Activated CD8-positive, alpha-beta memory T cell treated with anti-CD3 and anti-CD28 coated beads, Interleukin-2, amount 10 ng/mL, durations not matched to agents 7 days and 5 days (primary cell): Measurements from ENCODE around the gene GRID1. TPM values are rescaled to one million over a fixed set of nuclear protein-coding genes. Genes with fewer than 3 reads are reported as not detected.
A peak's percentile ranks its signal among the peaks of the same experiment; 100 is the strongest.

Source experiments
- ATAC-seq: fragments of 150-1000 bp; cut with Tn5 transposase; one replicate; pipeline ENCODE4 v1.10.0; 2021; ENCODE audit warnings: moderate library complexity
- CTCF ChIA-PET: fragments of 350-600 bp; sonication (Branson Sonifier 250); formaldehyde crosslinking; loops from one replicate; lab custom pipeline; 2021; ENCODE audit warnings: antibody characterized with exemption; lab: Charles Lee
- DNase-seq: peaks from one replicate; pipeline ENCODE4 v3.0.0-alpha.2; 2020
- H3K27ac Mint-ChIP-seq: one replicate; pipeline ENCODE4 v1.8.0; 2021; ENCODE audit warnings: mild to moderate bottlenecking, mixed read lengths
- H3K27me3 Mint-ChIP-seq: one replicate; pipeline ENCODE4 v1.8.0; 2021; ENCODE audit warnings: mixed read lengths
- H3K36me3 Mint-ChIP-seq: one replicate; pipeline ENCODE4 v1.8.0; 2021; ENCODE audit warnings: mild to moderate bottlenecking, mixed read lengths
- H3K4me1 Mint-ChIP-seq: one replicate; pipeline ENCODE4 v1.8.0; 2021; ENCODE audit warnings: mixed read lengths
- H3K4me3 Mint-ChIP-seq: one replicate; pipeline ENCODE4 v1.8.0; 2021; ENCODE audit warnings: mild to moderate bottlenecking, moderate library complexity, mixed read lengths
- H3K9me3 Mint-ChIP-seq: one replicate; pipeline ENCODE4 v1.8.0; 2022; ENCODE audit warnings: low read depth, mixed read lengths
- total RNA-seq, 2 experiments: library from RNA; stranded (reverse); gene quantifications; one replicate each; pipeline ENCODE4 v1.2.3, GENCODE V29; 2021

Gene GRID1
- total RNA-seq, 2 experiments from 2014 or later: not detected

DNA sequence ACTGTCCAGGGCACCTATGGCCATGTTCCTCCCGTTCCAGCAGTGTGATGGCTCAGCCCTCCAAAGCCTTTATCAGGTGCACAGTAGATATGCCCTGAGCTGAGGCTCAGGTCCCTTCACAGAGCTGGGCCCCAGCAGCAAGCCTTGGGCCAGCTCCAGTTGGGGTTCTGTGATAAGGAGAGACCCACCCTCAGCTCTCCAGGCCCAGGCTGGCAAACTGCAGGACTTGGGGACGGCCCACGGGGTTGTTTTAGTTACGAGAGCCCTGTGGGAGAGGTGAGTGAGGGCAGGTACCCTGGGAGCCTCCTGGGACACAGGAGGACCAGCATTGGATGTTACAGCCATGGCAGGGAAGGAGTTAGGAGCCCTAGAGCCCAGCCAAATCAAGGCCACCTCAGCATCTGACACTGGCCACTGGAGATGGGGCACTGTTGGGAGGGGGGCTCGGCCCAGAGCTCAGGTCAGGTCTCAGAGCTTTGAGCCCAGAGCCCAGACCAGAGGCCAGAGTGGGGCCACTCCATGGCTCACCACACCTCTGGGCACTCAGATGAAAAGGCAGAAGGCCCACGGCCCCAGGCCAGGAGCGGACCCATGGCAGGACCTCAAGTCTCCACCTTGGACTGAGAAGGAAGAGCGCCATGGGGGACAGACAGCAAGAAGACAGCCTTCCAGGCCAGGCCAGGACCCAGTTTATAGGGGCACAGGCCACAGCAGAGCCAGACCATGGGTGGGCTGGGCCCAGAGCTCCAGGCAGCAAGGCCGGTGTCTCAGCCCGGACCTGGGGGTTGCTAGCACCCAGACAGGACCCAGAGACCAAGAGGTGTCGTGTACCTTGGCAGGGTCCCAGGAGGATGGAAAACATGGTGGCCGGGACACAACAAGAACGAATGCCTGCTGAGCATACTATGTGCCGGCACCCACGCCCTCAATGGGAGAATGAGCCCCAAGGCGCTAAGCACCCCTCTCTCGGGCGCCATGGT, 12.8 kb downstream of the GRID1 start:
- Mint-ChIP-seq H3K9me3 (no peaks in the 10 kb centered on the region), H3K27ac (no peak overlapping the region), H3K36me3 (no peaks in the 10 kb centered on the region), H3K4me3 (no peak overlapping the region), H3K4me1 (no peaks in the 10 kb centered on the region), H3K27me3 (peaks cover 9% of the 10 kb centered on the region)
- CTCF ChIA-PET: no interaction called here
- ATAC-seq (no peak), DNase-seq (no peak)

DNA sequence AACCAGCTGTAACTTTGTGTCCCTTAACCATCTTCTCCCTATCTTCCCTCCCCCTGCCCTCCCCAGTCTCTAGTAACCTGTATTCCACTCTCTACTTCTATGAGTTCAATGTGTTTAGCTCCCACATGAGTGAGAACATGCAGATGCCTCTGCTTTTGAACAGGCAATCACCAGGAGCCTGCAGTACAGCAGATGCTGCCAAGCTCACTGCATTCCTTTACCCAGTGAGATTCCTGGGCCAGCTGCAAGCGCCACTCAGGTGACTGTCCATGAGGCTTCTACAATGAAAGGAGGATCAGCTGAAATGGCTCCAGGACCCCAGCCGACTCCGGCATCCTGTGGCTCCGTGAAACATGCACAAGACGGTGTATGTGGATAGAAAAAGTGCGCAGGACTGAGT, 15.7 kb downstream of the GRID1 start:
- CTCF ChIA-PET: no interaction called here
- no peak overlapping the region for H3K4me3 Mint-ChIP-seq
- H3K36me3 Mint-ChIP-seq: no peaks in the 10 kb centered on the region
- H3K27me3 Mint-ChIP-seq: peaks cover 7% of the 10 kb centered on the region
- H3K27ac Mint-ChIP-seq: no peak overlapping the region
- no peak for ATAC-seq
- DNase-seq: no peak
- H3K4me1 Mint-ChIP-seq: no peaks in the 10 kb centered on the region
- H3K9me3 Mint-ChIP-seq: no peaks in the 10 kb centered on the region

DNA sequence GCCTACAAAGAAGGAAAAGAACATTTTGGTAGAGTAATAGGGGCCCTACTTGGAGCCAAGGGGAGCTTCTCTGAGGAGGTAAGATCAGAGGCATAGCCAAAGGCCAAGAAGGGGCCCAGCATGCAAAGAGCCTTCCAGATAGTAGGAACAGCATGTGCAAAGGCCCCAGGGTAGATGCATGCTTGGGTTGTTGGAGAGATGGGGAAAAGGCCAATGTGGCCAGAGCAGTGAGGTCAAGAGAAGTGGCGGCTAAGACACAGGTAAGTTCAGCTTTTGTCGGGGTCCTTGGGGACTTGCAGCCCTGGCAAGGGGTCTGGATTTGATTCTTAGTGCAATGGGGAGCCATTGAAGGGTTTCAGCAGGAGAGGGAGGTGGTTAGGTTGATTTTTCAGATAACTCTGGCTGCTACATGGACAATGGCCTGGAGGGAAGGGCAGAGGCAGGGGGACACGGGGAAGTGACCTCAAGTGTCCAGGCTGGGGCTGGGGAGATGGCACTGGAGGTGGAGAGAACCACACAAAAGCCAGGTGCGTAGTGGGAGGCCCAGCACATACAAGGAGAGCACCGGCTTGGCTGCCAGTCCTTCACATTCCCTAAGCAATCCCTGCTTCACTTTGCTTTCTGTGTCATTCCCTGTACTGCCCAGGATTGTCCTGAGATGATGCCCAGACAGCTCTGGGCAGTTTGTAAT, 16.5 kb downstream of the GRID1 start:
- DNase-seq: no peak
- H3K4me3 Mint-ChIP-seq: no peak overlapping the region
- no peak overlapping the region for H3K27ac Mint-ChIP-seq
- H3K27me3 Mint-ChIP-seq: peaks cover 7% of the 10 kb centered on the region
- H3K9me3 Mint-ChIP-seq: no peaks in the 10 kb centered on the region
- peaks cover under 1% of the 10 kb centered on the region for H3K4me1 Mint-ChIP-seq
- no peak for ATAC-seq
- H3K36me3 Mint-ChIP-seq: no peaks in the 10 kb centered on the region
- CTCF ChIA-PET: no interaction called here

DNA sequence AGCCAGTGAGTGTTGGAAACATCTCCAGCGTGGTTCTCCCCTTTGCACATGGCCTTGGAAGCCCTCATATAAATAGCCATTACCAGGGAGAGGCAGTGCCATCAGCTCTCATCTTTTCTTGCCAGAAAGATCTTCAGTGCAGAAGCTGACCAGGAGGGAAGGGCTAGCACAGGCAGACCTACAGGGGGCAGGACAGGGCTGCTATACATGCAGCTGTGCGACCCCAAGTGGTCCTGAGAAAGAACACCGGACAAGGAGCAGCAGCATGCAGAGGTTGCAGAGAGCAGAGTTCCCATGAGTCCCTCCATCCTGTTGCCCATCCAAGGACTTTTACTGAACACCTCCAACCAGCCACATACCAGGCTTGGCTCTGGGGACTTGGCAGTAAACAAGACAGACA, 17.1 kb downstream of the GRID1 start:
- H3K4me3 Mint-ChIP-seq: no peak overlapping the region
- ATAC-seq: no peak
- peaks cover 4% of the 10 kb centered on the region for H3K4me1 Mint-ChIP-seq
- H3K36me3 Mint-ChIP-seq: no peaks in the 10 kb centered on the region
- CTCF ChIA-PET: no interaction called here
- H3K9me3 Mint-ChIP-seq: no peaks in the 10 kb centered on the region
- DNase-seq: no peak
- H3K27ac Mint-ChIP-seq: no peak overlapping the region
- peaks cover 7% of the 10 kb centered on the region for H3K27me3 Mint-ChIP-seq

DNA sequence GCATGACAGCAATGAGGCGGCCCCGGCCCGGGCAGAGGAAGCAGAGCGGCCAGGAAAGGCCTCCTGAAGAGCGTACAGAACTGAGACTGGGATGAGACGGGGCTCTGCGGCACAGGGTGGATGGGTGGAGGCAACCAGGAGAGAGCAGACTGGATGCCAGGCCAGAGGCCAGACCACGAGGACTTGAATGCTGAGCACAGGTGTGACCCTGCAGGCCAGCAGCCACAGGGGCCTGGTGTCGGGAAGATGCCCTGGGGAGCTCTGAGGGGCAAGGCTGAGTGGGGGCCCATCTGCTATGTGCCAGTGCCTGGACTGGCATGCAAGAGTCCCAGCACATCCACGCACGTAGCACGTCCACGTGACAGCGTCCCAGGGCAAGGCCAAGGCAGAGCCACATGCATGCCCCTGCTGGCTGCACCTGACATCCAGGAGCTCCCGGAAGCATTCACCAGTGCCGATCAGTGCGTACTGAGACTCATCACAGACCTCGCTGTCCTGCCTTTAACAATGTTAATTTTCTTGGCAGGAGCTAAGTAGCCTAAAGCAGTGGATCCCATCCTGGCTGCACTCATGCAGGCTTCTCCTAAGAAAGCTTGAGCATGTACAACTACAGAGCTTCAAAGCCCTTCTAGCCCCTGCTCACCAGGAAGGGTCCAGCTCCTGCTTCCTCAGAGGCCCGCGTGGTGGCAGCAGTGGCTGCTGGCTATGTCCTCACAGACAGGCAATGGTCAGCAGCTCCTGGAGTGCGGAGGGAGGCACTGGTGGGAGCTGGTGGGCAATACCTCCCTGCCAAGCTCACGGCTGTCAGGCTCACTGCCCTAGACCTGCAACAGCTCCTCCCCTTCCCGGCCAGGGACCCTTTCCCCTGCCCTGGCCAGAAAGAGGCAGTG, 18.0 kb downstream of the GRID1 start:
- H3K27me3 Mint-ChIP-seq: peaks cover 7% of the 10 kb centered on the region
- DNase-seq (no peak), ATAC-seq (no peak)
- no peaks in the 10 kb centered on the region for H3K9me3 Mint-ChIP-seq
- no peaks in the 10 kb centered on the region for H3K36me3 Mint-ChIP-seq
- H3K27ac Mint-ChIP-seq: no peak overlapping the region
- peaks cover 9% of the 10 kb centered on the region for H3K4me1 Mint-ChIP-seq
- no peak overlapping the region for H3K4me3 Mint-ChIP-seq
- CTCF ChIA-PET: no interaction called here

DNA sequence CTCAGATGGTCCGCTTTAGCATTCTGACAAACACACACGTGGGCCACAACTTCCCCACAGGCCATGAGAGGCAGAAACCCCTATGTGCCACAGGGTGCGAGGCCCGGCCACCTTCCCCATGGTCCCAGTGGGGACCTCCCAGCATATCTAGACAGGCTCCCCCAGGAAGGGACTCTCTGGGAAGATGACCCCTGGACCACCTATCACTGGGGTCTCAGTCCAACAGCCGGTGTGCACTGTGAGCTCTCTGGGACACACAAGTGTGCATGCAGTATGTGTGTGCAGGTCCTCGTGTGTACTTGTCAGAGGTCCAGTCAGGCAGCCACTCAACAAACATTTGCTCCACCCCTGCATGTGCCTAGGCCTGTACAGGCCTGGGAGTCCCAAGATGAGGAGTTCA, 18.7 kb downstream of the GRID1 start:
- Mint-ChIP-seq H3K4me3 (no peak overlapping the region), H3K4me1 (peaks cover 9% of the 10 kb centered on the region), H3K27ac (no peak overlapping the region), H3K27me3 (peaks cover 7% of the 10 kb centered on the region), H3K36me3 (no peaks in the 10 kb centered on the region), H3K9me3 (no peaks in the 10 kb centered on the region)
- DNase-seq: no peak
- ATAC-seq: no peak
- CTCF ChIA-PET: no interaction called here

DNA sequence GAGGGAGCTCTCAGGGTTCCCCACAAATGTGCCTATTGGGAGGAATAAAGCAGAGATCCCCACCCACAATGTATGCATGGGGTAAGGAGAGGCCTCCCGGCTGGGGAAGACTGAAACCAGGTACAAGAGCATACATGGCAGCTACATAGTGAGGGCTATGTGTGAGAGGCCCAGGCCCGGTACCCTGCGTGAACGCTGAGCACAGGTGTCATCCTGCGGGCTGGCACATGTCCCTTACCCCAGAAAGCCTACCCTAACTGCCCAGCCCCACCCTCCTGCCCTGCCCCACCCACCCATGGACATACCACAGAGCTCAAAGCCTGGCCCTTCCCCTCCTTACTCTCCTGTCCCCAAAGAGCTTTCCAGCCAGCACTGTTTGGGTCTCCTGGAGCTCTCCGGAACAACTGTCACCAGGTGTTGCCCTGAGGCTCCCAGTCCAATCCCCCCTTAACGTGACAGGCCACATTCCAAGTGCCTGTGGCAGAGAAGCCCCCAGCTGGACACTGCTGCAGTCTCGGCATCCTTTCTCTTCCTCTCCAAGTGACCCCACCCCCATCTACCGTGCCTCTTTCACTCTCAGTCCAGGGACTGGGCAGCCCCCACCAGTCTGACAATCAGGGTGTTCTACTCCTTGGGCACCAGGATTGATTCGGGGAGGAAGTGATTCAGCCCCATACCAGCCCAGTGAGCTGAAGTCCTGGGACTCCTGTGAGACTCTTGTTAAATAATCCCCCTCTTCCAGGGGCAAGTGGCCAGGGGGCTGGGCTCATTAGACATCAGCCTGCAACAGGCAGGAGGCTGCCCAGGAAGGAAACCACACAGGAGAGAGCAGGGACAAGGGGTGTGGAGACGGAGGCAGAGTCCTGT, 19.6 kb downstream of the GRID1 start:
- no peaks in the 10 kb centered on the region for H3K9me3 Mint-ChIP-seq
- ATAC-seq: no peak
- no peak for DNase-seq
- H3K36me3 Mint-ChIP-seq: no peaks in the 10 kb centered on the region
- no peak overlapping the region for H3K27ac Mint-ChIP-seq
- H3K27me3 Mint-ChIP-seq: peaks cover 7% of the 10 kb centered on the region
- H3K4me1 Mint-ChIP-seq: peaks cover 9% of the 10 kb centered on the region
- no peak overlapping the region for H3K4me3 Mint-ChIP-seq
- CTCF ChIA-PET: no interaction called here

DNA sequence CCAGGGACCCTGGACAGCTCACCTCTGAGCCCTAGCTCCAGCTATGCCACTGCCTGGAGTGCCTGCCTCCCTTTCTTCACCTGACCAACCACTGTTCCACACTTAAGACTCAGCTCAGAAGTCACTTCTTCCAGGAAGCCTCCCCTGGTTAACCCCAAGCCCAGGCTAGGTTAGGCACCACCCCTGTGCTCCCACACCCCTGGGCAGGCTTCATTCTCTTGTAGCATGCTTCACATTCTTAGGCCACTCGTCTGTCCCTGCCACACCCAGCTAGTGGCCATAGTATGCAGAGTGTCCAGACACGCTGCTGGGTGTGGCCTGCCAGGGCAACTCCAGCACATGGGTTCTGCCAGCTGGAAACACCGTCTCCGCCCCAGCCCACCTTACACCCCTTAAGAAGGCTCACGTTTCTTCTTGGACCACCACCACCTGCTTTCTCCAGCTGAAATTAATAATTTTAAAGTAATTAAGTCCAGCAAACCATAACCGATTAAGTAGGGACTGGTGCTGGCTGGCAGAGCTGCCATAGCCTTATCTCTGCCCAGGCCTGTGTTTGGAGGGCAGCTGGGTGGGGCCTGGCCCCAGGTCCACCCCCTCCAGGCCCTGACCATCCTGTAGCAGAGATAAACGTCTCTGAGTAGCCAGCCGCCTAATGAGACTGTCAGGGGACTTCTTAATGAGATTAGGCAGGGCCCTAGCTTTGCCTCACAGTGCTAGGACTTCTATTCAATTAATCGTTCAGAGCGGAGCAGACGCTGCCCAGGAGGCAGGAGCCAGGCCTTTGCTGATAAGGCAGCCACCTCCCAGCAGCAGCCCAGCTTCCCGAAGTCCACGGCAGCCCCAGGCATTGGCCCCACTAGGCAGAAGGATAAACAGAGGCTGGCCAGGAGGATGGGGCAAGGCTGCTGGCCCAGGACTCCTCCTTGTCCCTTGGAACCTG, 20.5 kb downstream of the GRID1 start:
- no peak overlapping the region for H3K4me3 Mint-ChIP-seq
- CTCF ChIA-PET: no interaction called here
- H3K4me1 Mint-ChIP-seq: peaks cover 9% of the 10 kb centered on the region
- H3K9me3 Mint-ChIP-seq: no peaks in the 10 kb centered on the region
- DNase-seq (no peak), ATAC-seq (peak; percentile 12)
- no peak overlapping the region for H3K27ac Mint-ChIP-seq
- H3K36me3 Mint-ChIP-seq: no peaks in the 10 kb centered on the region
- peaks cover 7% of the 10 kb centered on the region for H3K27me3 Mint-ChIP-seq

DNA sequence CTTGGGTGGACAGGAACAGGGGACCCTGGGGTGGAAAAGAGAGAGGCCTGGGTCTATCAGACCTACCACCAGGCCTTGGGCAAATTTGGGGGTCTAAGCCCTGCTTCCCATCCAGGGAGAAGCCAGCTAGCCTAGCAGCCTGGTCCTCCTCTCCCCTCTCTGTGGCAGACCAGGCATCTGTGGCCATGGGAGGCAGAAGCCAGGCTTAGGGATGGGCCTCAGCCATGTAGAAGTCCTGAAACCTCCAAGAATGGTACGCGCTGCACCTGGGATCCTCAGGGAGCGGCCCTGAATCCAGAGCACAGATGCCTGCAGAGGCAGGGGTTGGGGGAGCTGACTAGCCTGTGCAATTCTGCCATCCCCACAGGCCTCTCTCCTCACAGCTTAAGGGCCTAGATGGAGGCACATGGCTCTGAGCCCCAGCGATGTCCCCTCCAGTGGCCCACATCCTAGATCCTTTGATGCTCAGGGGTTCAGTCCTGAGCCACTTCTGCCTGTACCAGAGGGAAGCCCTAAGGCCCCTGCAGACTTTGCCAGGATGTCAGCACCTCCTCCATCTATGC, 21.2 kb downstream of the GRID1 start:
- no peak for ATAC-seq

DNA sequence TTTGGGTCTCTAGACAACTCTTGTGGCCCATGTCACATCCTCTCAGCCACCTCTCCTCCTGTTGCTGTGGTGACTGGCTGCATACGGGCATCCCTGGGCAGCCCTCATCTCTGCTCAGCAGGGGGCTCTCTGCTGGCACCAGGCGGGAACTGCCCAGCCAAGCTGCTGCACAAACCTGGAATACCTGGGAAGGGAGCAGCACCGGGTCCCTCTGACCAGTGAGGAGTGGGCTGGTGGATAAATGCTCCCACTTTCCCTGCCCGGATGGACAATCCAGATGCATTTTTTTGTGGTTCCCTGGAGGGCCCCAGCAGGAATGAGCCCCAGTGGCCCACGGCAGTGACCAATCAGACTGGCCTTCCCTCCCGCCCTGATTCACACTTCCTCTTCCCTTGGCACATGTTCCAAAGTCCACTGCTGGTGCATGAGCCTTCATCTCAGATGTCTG, 21.9 kb downstream of the GRID1 start:
- no peaks in the 10 kb centered on the region for H3K36me3 Mint-ChIP-seq
- ATAC-seq: peak; percentile 52
- no peak overlapping the region for H3K4me3 Mint-ChIP-seq
- no peaks in the 10 kb centered on the region for H3K9me3 Mint-ChIP-seq
- H3K27ac Mint-ChIP-seq: no peak overlapping the region
- H3K4me1 Mint-ChIP-seq: peaks cover 9% of the 10 kb centered on the region
- no peak for DNase-seq
- H3K27me3 Mint-ChIP-seq: peaks cover 1% of the 10 kb centered on the region
- CTCF ChIA-PET: no interaction called here

More for the DNA sequence above, 21.2 kb downstream of the GRID1 start:
- no peak for DNase-seq
- Mint-ChIP-seq H3K4me1 (peaks cover 9% of the 10 kb centered on the region), H3K36me3 (no peaks in the 10 kb centered on the region), H3K4me3 (no peak overlapping the region), H3K27ac (no peak overlapping the region), H3K27me3 (peaks cover 7% of the 10 kb centered on the region), H3K9me3 (no peaks in the 10 kb centered on the region)
- CTCF ChIA-PET: no interaction called here

DNA sequence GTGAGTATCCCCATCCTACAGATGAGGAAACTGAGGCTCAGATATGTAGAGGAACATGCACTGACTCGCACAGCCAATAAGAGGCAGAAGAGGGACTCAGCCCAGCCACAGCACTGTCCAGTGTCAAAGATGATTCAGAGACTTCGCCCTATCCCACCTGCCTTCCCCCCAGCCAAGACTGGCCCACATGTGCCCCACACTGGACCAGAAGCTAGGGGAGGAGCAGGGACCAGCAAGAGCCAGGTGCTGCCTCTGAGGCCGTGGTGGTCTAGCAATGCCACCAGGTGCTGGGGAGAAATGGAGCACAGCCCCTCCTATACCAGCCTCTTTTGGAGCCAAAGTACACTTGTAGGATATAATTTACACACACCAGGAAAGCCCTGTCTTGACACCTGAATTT, 22.3 kb downstream of the GRID1 start:
- Mint-ChIP-seq H3K27me3 (no peaks in the 10 kb centered on the region), H3K36me3 (no peaks in the 10 kb centered on the region), H3K9me3 (no peaks in the 10 kb centered on the region), H3K4me1 (peaks cover 9% of the 10 kb centered on the region), H3K27ac (no peak overlapping the region), H3K4me3 (no peak overlapping the region)
- no peak for ATAC-seq
- no peak for DNase-seq
- CTCF ChIA-PET: no interaction called here
